ENCODE measurements around the gene UBE2E3.

UBE2E3 gene

GRCh38 chr2:180979749-180980105 lies 678 bp upstream of the UBE2E3 start:
- no peak for DNase-seq

GRCh38 chr2:180980943-180981911 lies 822 bp downstream of the UBE2E3 start:
- DNase-seq = no peak

- DNase-seq = no peak
These were observed 3.2 kb downstream of the UBE2E3 start for GRCh38 chr2:180983468-180984242.

DNA sequence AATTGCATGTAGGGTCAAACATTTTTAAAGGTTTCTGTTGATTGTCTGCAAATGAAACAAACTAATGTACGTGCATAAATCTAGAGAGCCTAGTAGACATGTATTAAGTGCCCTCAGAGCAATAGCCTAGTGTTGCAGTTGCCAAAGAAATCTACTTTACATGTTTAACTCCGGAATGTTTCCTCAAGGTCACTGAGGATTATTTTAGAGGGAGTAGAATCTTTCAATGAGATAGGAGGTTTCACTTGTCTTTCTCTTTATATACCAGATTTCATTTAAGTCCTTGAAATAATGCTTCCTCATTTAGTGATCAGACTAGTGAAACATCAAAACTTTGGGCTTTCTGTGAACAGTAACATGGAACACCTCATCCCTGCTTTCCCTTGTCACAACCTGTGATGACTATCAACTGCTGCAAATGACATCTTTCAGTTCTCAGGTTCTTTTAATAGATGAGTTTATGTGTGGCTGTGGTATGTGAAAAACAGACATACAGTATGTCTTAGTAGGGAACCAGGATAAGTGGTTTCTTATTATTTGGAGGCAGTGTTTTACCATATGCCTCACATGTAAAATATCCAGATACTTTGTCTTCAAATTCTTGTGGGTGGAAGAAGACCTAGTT lies 5.5 kb downstream of the UBE2E3 start:
- no peak for DNase-seq

DNA sequence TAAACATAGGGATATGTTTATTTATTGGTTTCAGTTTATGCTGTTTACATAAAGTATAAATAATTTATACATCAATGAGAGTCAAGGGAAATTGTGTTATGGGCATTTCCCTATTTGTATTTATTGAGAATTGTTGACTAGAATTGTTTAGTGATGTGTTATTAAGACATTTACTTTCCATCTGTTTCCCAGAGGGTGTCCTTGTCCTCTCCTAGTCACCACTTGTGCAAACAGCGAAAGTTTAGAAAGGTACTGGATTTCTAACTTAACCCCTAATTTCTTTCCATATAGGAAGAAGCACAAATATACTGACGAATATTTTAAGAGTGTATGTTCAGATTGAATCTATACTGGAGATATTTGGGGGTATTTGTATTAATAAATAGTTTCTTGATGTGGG lies 6.7 kb downstream of the UBE2E3 start:
- DNase-seq = no peak

DNA sequence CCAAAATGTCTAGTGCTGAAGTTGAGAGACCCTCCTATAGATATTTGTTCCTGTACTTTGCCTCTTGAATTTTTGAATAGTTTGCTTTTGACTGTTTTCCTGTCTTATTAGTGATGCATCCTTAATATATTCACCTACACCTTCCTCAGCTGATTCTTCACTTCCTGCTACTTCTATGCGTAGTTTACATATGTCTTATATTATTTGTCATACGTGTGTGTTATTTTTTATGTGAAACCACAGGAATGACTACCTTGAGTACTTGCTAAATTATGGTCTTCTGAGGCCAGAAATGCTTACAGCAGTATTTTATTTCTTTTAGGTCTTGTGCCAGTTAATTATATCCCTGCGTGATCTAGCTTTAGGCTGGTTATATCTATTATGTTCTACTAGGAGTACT lies 9.9 kb downstream of the UBE2E3 start:
- no peak for DNase-seq

DNA sequence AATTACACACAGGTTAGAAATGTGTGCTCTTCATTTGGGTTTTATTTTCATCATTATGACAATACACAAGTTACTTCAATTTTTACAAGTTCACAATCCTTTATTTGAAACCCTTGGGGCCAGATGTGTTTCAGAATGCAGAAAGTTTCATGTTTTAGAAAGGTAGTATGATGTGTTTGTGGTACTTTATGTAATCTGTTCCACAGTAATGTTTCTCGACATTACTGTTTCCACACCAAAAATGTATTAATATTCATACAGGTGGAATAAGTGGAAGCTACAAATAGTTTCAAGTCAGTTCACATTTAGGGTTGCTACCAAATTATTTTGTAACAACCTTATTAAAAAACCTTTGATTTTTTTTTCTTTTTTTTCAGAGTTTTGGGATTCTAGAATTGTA lies 10.4 kb downstream of the UBE2E3 start:
- no peak for DNase-seq

- no peak for DNase-seq
These were observed 11.0 kb downstream of the UBE2E3 start for GRCh38 chr2:180991361-180991760.

- DNase-seq = no peak
These were observed 11.4 kb downstream of the UBE2E3 start for GRCh38 chr2:180991820-180992219.

DNA sequence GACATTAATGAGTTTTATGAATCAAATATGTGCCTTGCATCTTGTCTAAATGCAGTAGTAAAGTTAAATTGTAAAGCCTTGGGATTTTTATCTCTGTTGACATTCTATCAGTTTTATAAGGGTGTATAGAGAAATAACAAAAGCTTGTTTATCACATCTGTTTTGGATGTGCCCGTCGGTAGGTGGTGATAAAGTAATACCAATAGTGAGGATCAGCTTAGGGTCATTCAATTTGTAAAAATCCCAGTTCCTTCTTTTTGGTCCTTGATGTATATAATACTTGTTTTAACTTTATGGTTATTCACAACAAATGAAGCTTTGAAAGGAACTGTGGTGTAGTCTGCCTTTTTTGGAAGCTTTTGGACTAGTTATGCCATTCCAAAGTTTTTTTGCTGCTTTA lies 12.6 kb downstream of the UBE2E3 start:
- DNase-seq = no peak

DNA sequence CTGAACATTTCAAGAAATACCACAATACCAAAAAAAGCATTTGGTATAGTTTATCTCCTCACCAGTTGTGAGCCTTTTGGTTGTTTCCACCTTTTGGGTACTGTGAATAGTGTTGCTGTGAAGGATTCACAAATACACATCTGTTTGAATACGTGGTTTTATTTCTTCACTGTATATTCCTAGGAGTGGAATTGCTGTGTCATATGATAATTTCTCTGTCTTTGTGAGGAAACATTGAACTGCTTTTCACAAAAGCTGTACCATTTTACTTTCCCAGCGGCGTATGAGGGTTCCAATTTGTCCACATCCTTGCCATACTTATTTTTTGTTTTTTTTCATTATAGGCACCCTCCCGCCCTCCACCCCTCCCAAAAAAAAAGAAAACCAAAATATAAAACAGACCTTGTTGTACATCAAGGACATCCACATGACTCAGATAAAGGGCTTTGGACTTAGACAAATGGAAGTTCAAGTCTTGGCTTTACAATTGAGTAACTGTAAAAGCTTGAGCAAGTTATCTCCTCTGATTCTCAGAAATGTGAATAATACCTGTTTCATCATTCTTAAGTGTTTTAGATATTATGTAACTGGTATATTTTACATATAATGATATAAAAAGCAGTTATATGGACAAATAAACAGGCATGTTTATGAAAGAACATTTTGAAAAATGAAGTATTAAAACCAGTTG lies 19.0 kb downstream of the UBE2E3 start:
- no peak for DNase-seq

DNA sequence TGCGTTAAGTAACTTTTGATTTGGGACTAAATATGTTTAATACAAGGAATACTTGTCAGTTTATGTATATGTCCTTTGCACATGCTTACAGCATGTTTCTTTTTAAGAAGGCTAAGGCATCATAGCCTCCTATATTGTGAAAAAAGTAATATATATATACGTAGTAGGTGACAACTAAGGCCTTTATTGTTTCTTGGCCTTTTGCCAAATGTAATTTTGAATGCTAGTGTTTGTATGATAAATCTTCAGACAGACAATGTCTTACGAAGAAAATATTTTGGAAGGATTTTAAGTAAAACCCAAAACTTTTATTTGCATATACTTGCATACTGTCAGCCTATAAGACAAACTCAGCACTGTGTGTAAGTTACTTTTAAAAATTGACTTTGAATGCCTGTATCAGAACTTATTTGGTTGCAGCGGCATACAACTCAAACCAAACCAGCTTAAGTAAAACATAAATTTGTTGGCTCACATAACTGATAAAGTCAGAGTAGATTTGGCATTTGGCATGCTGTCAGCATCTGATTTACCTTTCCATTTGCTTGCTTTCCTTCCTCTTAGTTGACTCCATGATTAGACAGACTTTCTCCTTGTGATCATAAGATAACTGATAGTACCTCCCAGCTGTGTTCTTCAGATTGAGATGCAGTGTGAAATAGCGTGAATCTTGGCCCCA lies 24.4 kb downstream of the UBE2E3 start:
- no peak for DNase-seq

DNA sequence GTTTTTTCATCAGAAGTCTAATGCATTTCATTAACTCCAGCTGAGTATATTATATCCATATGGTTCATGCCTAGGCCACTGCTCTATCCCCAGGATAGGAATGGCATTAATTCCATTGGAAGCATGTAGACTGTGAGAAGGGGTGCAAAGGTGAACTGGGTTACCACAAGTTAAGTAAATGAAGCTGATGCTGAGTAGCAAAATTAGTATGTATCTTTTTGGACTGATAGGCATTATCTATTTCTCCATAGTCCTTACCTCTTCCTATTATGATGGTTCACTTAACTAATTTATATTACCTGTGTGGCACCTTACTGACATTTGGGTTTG lies 24.9 kb downstream of the UBE2E3 start:
- DNase-seq = no peak

GRCh38 chr2:181005809-181006208 lies 25.4 kb downstream of the UBE2E3 start:
- no peak for DNase-seq

GRCh38 chr2:181007086-181007837 lies 26.9 kb downstream of the UBE2E3 start:
- no peak for DNase-seq

- no peak for DNase-seq
These were observed 28.0 kb downstream of the UBE2E3 start for GRCh38 chr2:181008407-181008806.

GRCh38 chr2:181021199-181021789 lies 40.9 kb downstream of the UBE2E3 start:
- DNase-seq = no peak

GRCh38 chr2:181022652-181023051 lies 42.2 kb downstream of the UBE2E3 start:
- DNase-seq = no peak

DNA sequence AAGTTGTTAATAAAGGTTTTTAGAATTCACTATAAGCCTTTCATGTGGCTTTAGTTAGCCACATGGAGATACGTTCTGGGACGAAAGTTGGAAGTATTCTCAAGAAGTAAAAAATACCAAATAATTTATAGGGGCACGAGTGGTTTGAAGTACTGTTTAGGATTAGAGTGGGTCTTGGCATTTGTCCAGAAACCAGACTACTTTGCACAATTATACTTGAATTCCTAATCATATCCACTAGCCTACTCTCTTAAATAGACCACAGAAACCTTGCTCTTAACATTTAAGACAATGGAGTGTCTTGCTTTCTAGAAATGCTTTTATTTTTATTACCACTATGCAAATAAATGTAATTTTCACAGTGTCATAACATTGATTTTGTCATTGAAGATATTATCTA lies 44.6 kb downstream of the UBE2E3 start:
- DNase-seq = no peak

GRCh38 chr2:181036445-181036844 lies 56.0 kb downstream of the UBE2E3 start:
- DNase-seq = no peak

GRCh38 chr2:181036848-181037603 lies 56.6 kb downstream of the UBE2E3 start:
- DNase-seq = no peak
